SIG-M5 treated with dmso at 0.1 percent for 504 hours (cell line): ENCODE results near the gene RPP14.

Experiments used
- DNase-seq: peaks from one replicate; lab custom pipeline; 2025; ENCODE audit not compliant: unreplicated experiment; lab: John Stamatoyannopoulos, UW

RPP14 gene

GRCh38 chr3:58355179-58355578 is 49.1 kb downstream of the RPP14 start:
- peak; percentile 85 for DNase-seq

- no peak for DNase-seq
Measured at GRCh38 chr3:58356054-58356453, 50.0 kb downstream of the RPP14 start.

- DNase-seq = no peak
Measured at GRCh38 chr3:58357402-58357801, 51.4 kb downstream of the RPP14 start.

- DNase-seq = no peak
Measured at GRCh38 chr3:58358092-58358491, 52.0 kb downstream of the RPP14 start.

GRCh38 chr3:58358808-58359207 is 52.8 kb downstream of the RPP14 start:
- no peak for DNase-seq

GRCh38 chr3:58359621-58360020 is 53.6 kb downstream of the RPP14 start:
- no peak for DNase-seq

GRCh38 chr3:58361866-58362265 is 55.8 kb downstream of the RPP14 start:
- DNase-seq = no peak

- no peak for DNase-seq
Measured at GRCh38 chr3:58366699-58367098, 60.7 kb downstream of the RPP14 start.

- DNase-seq = no peak
Measured at GRCh38 chr3:58369038-58369437, 63.0 kb downstream of the RPP14 start.
